Measurements from ENCODE around the gene OR6B2.

The OR6B2 gene

GRCh38 chr2:240014327-240014726 is 15.9 kb downstream of the OR6B2 start:
- TF ChIP-seq USF1 (IDR thresholded peaks at IDR 0.05) (no peak), EP300 (IDR thresholded peaks at IDR 0.05; ENCODE audit: borderline replicate concordance) (no peak), RAD21 (IDR thresholded peaks at IDR 0.05; ENCODE audit: low read depth) (no peak), REST (IDR thresholded peaks at IDR 0.05; ENCODE audit: low read depth) (no peak), CEBPB (IDR thresholded peaks at IDR 0.05) (no peak), TAF1 (IDR thresholded peaks at IDR 0.05; ENCODE audit: low read depth) (no peak), TCF12 (IDR thresholded peaks at IDR 0.05; ENCODE audit: low read depth) (no peak), NFIC (IDR thresholded peaks at IDR 0.05) (no peak), ZBTB7A (IDR thresholded peaks at IDR 0.05; ENCODE audit: low read depth) (no peak), YY1 (IDR thresholded peaks at IDR 0.05; ENCODE audit: low read depth) (no peak), MAX (IDR thresholded peaks at IDR 0.05) (no peak), EGR1 (IDR thresholded peaks at IDR 0.05) (no peak), TEAD4 (IDR thresholded peaks at IDR 0.05) (no peak), FOXM1 (IDR thresholded peaks at IDR 0.05; ENCODE audit: borderline replicate concordance, low read depth) (no peak), CREB1 (IDR thresholded peaks at IDR 0.05; ENCODE audit: low read depth) (no peak)

- TF ChIP-seq TEAD4 (IDR thresholded peaks at IDR 0.05) (no peak), USF1 (IDR thresholded peaks at IDR 0.05) (no peak), MAX (IDR thresholded peaks at IDR 0.05) (no peak), EGR1 (IDR thresholded peaks at IDR 0.05) (no peak), TCF12 (IDR thresholded peaks at IDR 0.05; ENCODE audit: low read depth) (no peak), TAF1 (IDR thresholded peaks at IDR 0.05; ENCODE audit: low read depth) (no peak), YY1 (IDR thresholded peaks at IDR 0.05; ENCODE audit: low read depth) (no peak), CREB1 (IDR thresholded peaks at IDR 0.05; ENCODE audit: low read depth) (no peak), EP300 (IDR thresholded peaks at IDR 0.05; ENCODE audit: borderline replicate concordance) (no peak), CEBPB (IDR thresholded peaks at IDR 0.05) (no peak), NFIC (IDR thresholded peaks at IDR 0.05) (no peak), FOXM1 (IDR thresholded peaks at IDR 0.05; ENCODE audit: borderline replicate concordance, low read depth) (no peak), ZBTB7A (IDR thresholded peaks at IDR 0.05; ENCODE audit: low read depth) (no peak), RAD21 (IDR thresholded peaks at IDR 0.05; ENCODE audit: low read depth) (no peak), REST (IDR thresholded peaks at IDR 0.05; ENCODE audit: low read depth) (no peak)
Measured at GRCh38 chr2:240013343-240013742, 16.9 kb downstream of the OR6B2 start.

- TF ChIP-seq YY1 (IDR thresholded peaks at IDR 0.05; ENCODE audit: low read depth) (no peak), USF1 (IDR thresholded peaks at IDR 0.05) (no peak)
Measured at GRCh38 chr2:240002983-240003382, 27.2 kb downstream of the OR6B2 start.

- no peak for TF ChIP-seq ZBTB7A (IDR thresholded peaks at IDR 0.05; ENCODE audit: low read depth)
- TF ChIP-seq TEAD4 (IDR thresholded peaks at IDR 0.05) = no peak
- TF ChIP-seq CEBPB (IDR thresholded peaks at IDR 0.05) = no peak
- TF ChIP-seq FOXM1 (IDR thresholded peaks at IDR 0.05; ENCODE audit: borderline replicate concordance, low read depth) = no peak
- TF ChIP-seq RAD21 (IDR thresholded peaks at IDR 0.05; ENCODE audit: low read depth) = no peak
- TF ChIP-seq TCF12 (IDR thresholded peaks at IDR 0.05; ENCODE audit: low read depth) = no peak
Measured at GRCh38 chr2:240000671-240001070, 29.6 kb downstream of the OR6B2 start.

- TF ChIP-seq EGR1 (IDR thresholded peaks at IDR 0.05) (no peak), FOXM1 (IDR thresholded peaks at IDR 0.05; ENCODE audit: borderline replicate concordance, low read depth) (no peak), CEBPB (IDR thresholded peaks at IDR 0.05) (no peak), TEAD4 (IDR thresholded peaks at IDR 0.05) (no peak), REST (IDR thresholded peaks at IDR 0.05; ENCODE audit: low read depth) (no peak), EP300 (IDR thresholded peaks at IDR 0.05; ENCODE audit: borderline replicate concordance) (no peak), CREB1 (IDR thresholded peaks at IDR 0.05; ENCODE audit: low read depth) (no peak), TAF1 (IDR thresholded peaks at IDR 0.05; ENCODE audit: low read depth) (no peak), YY1 (IDR thresholded peaks at IDR 0.05; ENCODE audit: low read depth) (no peak), TCF12 (IDR thresholded peaks at IDR 0.05; ENCODE audit: low read depth) (no peak), ZBTB7A (IDR thresholded peaks at IDR 0.05; ENCODE audit: low read depth) (no peak), USF1 (IDR thresholded peaks at IDR 0.05) (no peak), NFIC (IDR thresholded peaks at IDR 0.05) (no peak), MAX (IDR thresholded peaks at IDR 0.05) (no peak), RAD21 (IDR thresholded peaks at IDR 0.05; ENCODE audit: low read depth) (no peak)
Measured at GRCh38 chr2:239997686-239998409, 32.4 kb downstream of the OR6B2 start.
